Trophoblast cell (in vitro differentiated cells and primary cell): ENCODE measurements around the gene CRYBG2.
A peak's percentile ranks its signal among the peaks of the same experiment; 100 is the strongest.
"Not testable (repeated sequence)": the region's sequence is repeated elsewhere in the genome, so short reads cannot be mapped to it uniquely, and the experiment has no call there.

Experiments
- DNase-seq, 2 donors: peaks; one replicate each; pipeline ENCODE4 v3.0.0-alpha.2; 2016
- H2AFZ ChIP-seq: 2 replicates; pipeline ENCODE4 v1.6.1; 2013; ENCODE audit warnings: low read length, moderate library complexity, mild to moderate bottlenecking; ENCODE audit not compliant: insufficient read depth, poor library complexity
- H2AK5ac ChIP-seq: 2 replicates; pipeline ENCODE4 v1.6.1; 2013; ENCODE audit warnings: mild to moderate bottlenecking, low read length
- H2BK120ac ChIP-seq: 2 replicates; pipeline ENCODE4 v1.6.1; 2013; ENCODE audit warnings: low read length, mild to moderate bottlenecking, moderate library complexity; ENCODE audit not compliant: insufficient read depth, poor library complexity
- H2BK12ac ChIP-seq: 2 replicates; pipeline ENCODE4 v1.6.1; 2013; ENCODE audit warnings: mild to moderate bottlenecking, low read length, moderate library complexity
- H2BK5ac ChIP-seq: 2 replicates; pipeline ENCODE4 v1.6.1; 2013; ENCODE audit warnings: low read length, low read depth, moderate library complexity, mild to moderate bottlenecking; ENCODE audit not compliant: poor library complexity
- H3K14ac ChIP-seq: 2 replicates; pipeline ENCODE4 v1.6.1; 2013; ENCODE audit warnings: mild to moderate bottlenecking, low read length
- H3K18ac ChIP-seq: 2 replicates; pipeline ENCODE4 v1.6.1; 2013; ENCODE audit warnings: mild to moderate bottlenecking, low read length
- H3K23ac ChIP-seq: 2 replicates; pipeline ENCODE4 v1.6.1; 2013; ENCODE audit warnings: low read length
- H3K27ac ChIP-seq: 2 replicates; pipeline ENCODE4 v1.5.1; 2013; ENCODE audit warnings: low read depth, mild to moderate bottlenecking, inconsistent platforms, low read length, moderate library complexity
- H3K27me3 ChIP-seq: 2 replicates; pipeline ENCODE4 v1.6.1; 2013; ENCODE audit warnings: inconsistent platforms, mild to moderate bottlenecking, low read length, moderate library complexity; ENCODE audit not compliant: insufficient read depth
- H3K36me3 ChIP-seq, 2 experiments: 1 replicate in 1 of 2; 2 replicates in 1 of 2; pipeline ENCODE4 v1.6.1; 2013; ENCODE audit warnings: low read length in 2 of 2, mild to moderate bottlenecking in 2 of 2, moderate library complexity in 1 of 2; ENCODE audit not compliant: insufficient read depth in 2 of 2, control insufficient read depth in 1 of 2
- H3K4ac ChIP-seq: 2 replicates; pipeline ENCODE4 v1.6.1; 2013; ENCODE audit warnings: low read depth, mild to moderate bottlenecking, low read length, moderate library complexity
- H3K4me1 ChIP-seq, 2 experiments: 1 replicate in 1 of 2; 2 replicates in 1 of 2; pipeline ENCODE4 v1.6.1; 2013; ENCODE audit warnings: low read length in 2 of 2, mild to moderate bottlenecking in 2 of 2, moderate library complexity in 1 of 2; ENCODE audit not compliant: insufficient read depth in 2 of 2, control insufficient read depth in 1 of 2
- H3K4me2 ChIP-seq: 2 replicates; pipeline ENCODE4 v1.6.1; 2013; ENCODE audit warnings: inconsistent platforms, mild to moderate bottlenecking, low read length, moderate library complexity
- H3K4me3 ChIP-seq: 2 replicates; pipeline ENCODE4 v1.5.1; 2013; ENCODE audit warnings: mild to moderate bottlenecking, low read depth, low read length, inconsistent platforms
- H3K79me1 ChIP-seq: one replicate; pipeline ENCODE4 v1.6.1; 2013; ENCODE audit warnings: low read length
- H3K79me2 ChIP-seq: 2 replicates; pipeline ENCODE4 v1.6.1; 2013; ENCODE audit warnings: low read length, mild to moderate bottlenecking; ENCODE audit not compliant: control insufficient read depth, insufficient read depth, poor library complexity
- H3K9ac ChIP-seq: 2 replicates; pipeline ENCODE4 v1.6.1; 2013; ENCODE audit warnings: mild to moderate bottlenecking, low read length
- H3K9me3 ChIP-seq: 2 replicates; pipeline ENCODE4 v1.6.1; 2013; ENCODE audit warnings: low read depth, mild to moderate bottlenecking, control low read depth, inconsistent platforms, low read length; ENCODE audit not compliant: insufficient read depth
- H4K12ac ChIP-seq: 2 replicates; pipeline ENCODE4 v1.6.1; 2013; ENCODE audit warnings: low read depth, mild to moderate bottlenecking, low read length, moderate library complexity
- H4K8ac ChIP-seq: 2 replicates; pipeline ENCODE4 v1.6.1; 2013; ENCODE audit warnings: low read depth, mild to moderate bottlenecking, low read length, moderate library complexity
- H4K91ac ChIP-seq: one replicate; pipeline ENCODE4 v1.6.1; 2013; ENCODE audit warnings: low read depth, mild to moderate bottlenecking, low read length, moderate library complexity
- WGBS: extraction: QIAGEN DNeasy Blood & Tissue Kit; methylation state at CpG from one replicate; pipeline ENCODE4 v1.1.7; 2013; ENCODE audit warnings: missing lambda C conversion rate; ENCODE audit not compliant: insufficient read length, insufficient coverage; ENCODE audit errors: extremely low coverage; 5-methylcytosine and 5-hydroxymethylcytosine counted together

The CRYBG2 gene

DNA sequence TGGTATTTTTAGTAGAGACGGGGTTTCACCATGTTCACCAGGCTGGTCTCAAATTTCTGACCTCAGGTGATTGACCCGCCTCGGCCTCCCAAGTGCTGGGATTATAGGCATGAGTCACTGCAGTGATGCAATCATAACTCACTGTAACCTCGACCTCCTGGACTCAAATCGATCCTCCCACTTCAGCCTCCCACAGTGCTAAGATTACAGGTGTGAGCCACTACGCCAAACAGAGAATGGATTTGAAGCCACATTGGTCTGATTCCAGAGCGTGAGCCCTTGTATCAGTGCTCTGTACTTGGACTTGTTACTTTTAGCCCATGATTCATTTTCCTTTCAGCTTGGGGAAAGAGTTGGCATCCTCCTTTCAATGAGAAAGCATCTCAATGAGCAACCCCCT is 33.5 kb upstream of the CRYBG2 start:
- no peak overlapping the region for H4K12ac ChIP-seq
- H3K4ac ChIP-seq, result no peak overlapping the region
- no peak overlapping the region for H4K91ac ChIP-seq
- H2BK5ac ChIP-seq, result no peak overlapping the region
- H3K18ac ChIP-seq, result no peak overlapping the region
- no peak overlapping the region for H3K4me2 ChIP-seq
- H3K23ac ChIP-seq, result no peak overlapping the region
- H3K4me1 ChIP-seq, result no peaks in the 10 kb centered on the region
- no peak overlapping the region for H2AFZ ChIP-seq
- H3K27me3 ChIP-seq, result no peaks in the 10 kb centered on the region
- H3K14ac ChIP-seq, result no peak overlapping the region
- no peak overlapping the region for H3K4me3 ChIP-seq
- WGBS, result no CpG with 5 or more reads among the region's 7 CpGs
- no peak overlapping the region for H4K8ac ChIP-seq
- no peak overlapping the region for H3K9ac ChIP-seq
- no peaks in the 10 kb centered on the region for H3K36me3 ChIP-seq
- no peak overlapping the region for H2BK120ac ChIP-seq
- H2AK5ac ChIP-seq, result no peak overlapping the region
- no peak overlapping the region for H3K27ac ChIP-seq
- H3K79me2 ChIP-seq, result no peaks in the 10 kb centered on the region
- DNase-seq, result peak; percentile 84 to 95
- H2BK12ac ChIP-seq, result no peak overlapping the region
- H3K79me1 ChIP-seq, result no peaks in the 10 kb centered on the region
- no peaks in the 10 kb centered on the region for H3K9me3 ChIP-seq

- no CpG with 5 or more reads among the region's 3 CpGs for WGBS
- H3K4me3 ChIP-seq, H2BK5ac ChIP-seq, H4K8ac ChIP-seq, H3K9me3 ChIP-seq, H2BK12ac ChIP-seq, H2AK5ac ChIP-seq, H4K91ac ChIP-seq, H3K4me2 ChIP-seq, H3K4me1 ChIP-seq, H3K79me2 ChIP-seq, H3K4ac ChIP-seq, DNase-seq, H3K18ac ChIP-seq, H2AFZ ChIP-seq, H3K27ac ChIP-seq, H3K27me3 ChIP-seq, H3K79me1 ChIP-seq, H3K9ac ChIP-seq, H2BK120ac ChIP-seq, H4K12ac ChIP-seq, H3K36me3 ChIP-seq, H3K14ac ChIP-seq, H3K23ac ChIP-seq: not testable (repeated sequence)
These were observed 31.1 kb upstream of the CRYBG2 start for GRCh38 chr1:26385063-26385462.

GRCh38 chr1:26384076-26384475 is 30.1 kb upstream of the CRYBG2 start:
- no peaks in the 10 kb centered on the region for H3K4me1 ChIP-seq
- H3K4ac ChIP-seq, result no peak overlapping the region
- H3K4me3 ChIP-seq, result no peak overlapping the region
- no peaks in the 10 kb centered on the region for H3K27me3 ChIP-seq
- H3K18ac ChIP-seq, result no peak overlapping the region
- no peak overlapping the region for H4K8ac ChIP-seq
- H3K36me3 ChIP-seq, result no peaks in the 10 kb centered on the region
- no peak overlapping the region for H3K4me2 ChIP-seq
- no peak overlapping the region for H4K91ac ChIP-seq
- H3K14ac ChIP-seq, result no peak overlapping the region
- no peaks in the 10 kb centered on the region for H3K9me3 ChIP-seq
- no CpG with 5 or more reads among the region's 3 CpGs for WGBS
- no peaks in the 10 kb centered on the region for H3K79me1 ChIP-seq
- no peak overlapping the region for H2AFZ ChIP-seq
- H4K12ac ChIP-seq, result no peak overlapping the region
- H3K23ac ChIP-seq, result no peak overlapping the region
- no peak overlapping the region for H2BK120ac ChIP-seq
- no peak overlapping the region for H2BK5ac ChIP-seq
- H3K79me2 ChIP-seq, result no peaks in the 10 kb centered on the region
- no peak overlapping the region for H3K9ac ChIP-seq
- H2BK12ac ChIP-seq, result no peak overlapping the region
- H3K27ac ChIP-seq, result no peak overlapping the region
- H2AK5ac ChIP-seq, result no peak overlapping the region
- no peak for DNase-seq

- Histone ChIP-seq H4K8ac (no peak overlapping the region), H2AFZ (no peak overlapping the region), H3K4me2 (no peak overlapping the region), H3K18ac (no peak overlapping the region), H3K79me2 (no peaks in the 10 kb centered on the region), H4K12ac (no peak overlapping the region), H4K91ac (no peak overlapping the region), H2BK12ac (no peak overlapping the region), H3K79me1 (no peaks in the 10 kb centered on the region), H3K14ac (no peak overlapping the region), H3K4me1 (peaks cover 6% of the 10 kb centered on the region in 2 experiments), H3K9me3 (no peaks in the 10 kb centered on the region), H3K27ac (no peak overlapping the region), H3K23ac (no peak overlapping the region), H2BK120ac (no peak overlapping the region), H2BK5ac (no peak overlapping the region), H3K36me3 (no peaks in the 10 kb centered on the region), H2AK5ac (no peak overlapping the region), H3K9ac (no peak overlapping the region), H3K27me3 (no peaks in the 10 kb centered on the region), H3K4ac (no peak overlapping the region), H3K4me3 (no peak overlapping the region)
- no CpG with 5 or more reads among the region's 3 CpGs for WGBS
- DNase-seq, result no peak
These were observed 24.9 kb upstream of the CRYBG2 start for GRCh38 chr1:26378879-26379251.
